Measurements from ENCODE around the gene NOL9. TPM values are rescaled to one million over a fixed set of nuclear protein-coding genes. Genes with fewer than 3 reads are reported as not detected.

NOL9 gene
- total and polyA plus RNA-seq, 10 of the 15 experiments (the other 5 are each of a cell fraction or from before 2014, with no cell fraction given), result 3.9 to 35.9 (median 23.0) TPM

GRCh38 chr1:6581561-6582305 is 27.4 kb upstream of the NOL9 start:
- TF ChIP-seq IKZF1 (conservative IDR thresholded peaks at IDR 0.05) (0 out of 2 replicates have a peak, but pooled peaks have one; percentile 24), NR2F1 (conservative IDR thresholded peaks at IDR 0.05) (0 out of 2 replicates have a peak, but pooled peaks have one; percentile 12), YBX1 (IDR thresholded peaks at IDR 0.05) (no peak)
- no peak overlapping the region for H2AFZ ChIP-seq (ENCODE audit: control insufficient read depth, low read depth, low read length)
- H3K4me3 ChIP-seq, result peak overlapping the region; percentile 36; the same call in 1 of the 2 replicates
- ChIA-PET SMC1A (ENCODE audit: uncharacterized antibody, unreplicated experiment) (interaction anchor here (1.1 to 2.9 kb wide), 3 partner anchors 18 to 43 kb away, joined by 3 to 16 read pairs (median 4); partner anchors contain the start of gene THAP3), CTCF (interaction anchor here (0.6 to 4.4 kb wide), 5 partner anchors 15 to 41 kb away, joined by 3 to 29 read pairs (median 4); partner anchors contain the start of genes NOL9 and TAS1R1), RAD21 (ENCODE audit: unreplicated experiment) (interaction anchor here (1.0 to 4.7 kb wide), 3 partner anchors 19 to 32 kb away, joined by 3 to 38 read pairs (median 11); partner anchors contain the start of genes KLHL21, NOL9, PHF13 and TAS1R1), POLR2A (interaction anchor here (0.5 to 3.9 kb wide), 4 partner anchors 17 to 551 kb away, joined by 3 to 22 read pairs (median 4); no protein-coding TSS in a partner anchor)
- WGBS (ENCODE audit: insufficient coverage, insufficient replicate concordance, low lambda C conversion rate, missing lambda C conversion rate), result 68% methylated on average over 10 of the region's 10 CpGs
- FAIRE-seq (no peak), DNase-seq (ENCODE audit: low read depth, low spot score) (no peak), ATAC-seq (no peak)
- H3K9ac ChIP-seq (ENCODE audit: control insufficient read depth, insufficient read depth, low read length), result peak overlapping the region; percentile 19; the same call in 1 of the 2 replicates
- H3K79me2 ChIP-seq (ENCODE audit: control insufficient read depth, insufficient read depth, low read length), result peaks cover 21% of the 10 kb centered on the region
- intact Hi-C loops (cut with micrococcal nuclease; ENCODE audit: unreplicated experiment), result no loop called here
- no peaks in the 10 kb centered on the region for H3K9me3 ChIP-seq (replicated peaks; ENCODE audit: control insufficient read depth, insufficient read depth, low read length)
- peaks cover 13% of the 10 kb centered on the region for H3K4me1 ChIP-seq (ENCODE audit: control insufficient read depth, insufficient read depth, low read length)
- no peak overlapping the region for H3K27ac ChIP-seq (ENCODE audit: control insufficient read depth, insufficient read depth)
- H3K4me2 ChIP-seq (ENCODE audit: control insufficient read depth, insufficient read depth), result peak overlapping the region; percentile 70
- BruUV-seq (replicated peaks), result no TSS peak
- no peaks in the 10 kb centered on the region for H3K27me3 ChIP-seq (replicated peaks in 1 of 2; ENCODE audit: control insufficient read depth in 2 of 2, insufficient read depth in 2 of 2, low read length in 1 of 2)
- H3K36me3 ChIP-seq (ENCODE audit: control insufficient read depth in 2 of 2, insufficient read depth in 2 of 2, low read length in 1 of 2), result no peaks in the 10 kb centered on the region; a peak in 1 of 4 replicates
- in situ Hi-C loops (cut with MboI), result no loop called here
- no peaks in the 10 kb centered on the region for H4K20me1 ChIP-seq (ENCODE audit: control insufficient read depth, insufficient read depth)
